Loucy (cell line): Measurements from ENCODE around the gene PTPRT.

Experiments
- EZH2phosphoT487 ChIP-seq: fragments of 200-600 bp; IDR thresholded peaks from 2 replicates; pipeline ENCODE4 v1.6.1; 2018; ENCODE audit warnings: antibody characterized with exemption, mild to moderate bottlenecking, moderate library complexity, borderline replicate concordance
- TF ChIP-seq, protein P1 (sequence below): fragments of 200-600 bp; sonication (generic); conservative IDR thresholded peaks from 2 replicates; pipeline ENCODE4 v1.5.1; 2014; ENCODE audit warnings: mild to moderate bottlenecking, antibody characterized with exemption, low read length

DNA sequence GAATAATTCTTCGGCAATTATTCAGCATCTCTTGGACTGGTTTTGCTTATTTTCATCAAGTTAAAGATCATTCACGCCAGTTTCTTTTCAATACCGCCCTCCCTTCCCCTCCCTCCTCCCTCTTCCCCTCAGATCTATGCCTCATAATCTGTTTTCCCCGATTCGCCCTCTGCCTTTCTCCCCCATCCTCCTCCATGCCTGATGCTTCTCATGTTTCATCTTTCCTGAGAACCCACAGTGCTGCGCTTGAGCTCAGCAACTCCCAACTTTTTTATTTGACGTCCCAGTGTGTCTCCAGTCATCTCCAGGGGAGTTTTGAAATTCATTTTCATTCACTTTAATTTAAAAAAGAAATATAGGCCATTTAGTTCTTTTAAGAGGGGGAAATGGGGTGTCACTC lies 142.7 kb downstream of the PTPRT start:
- TF ChIP-seq, protein P1, sequence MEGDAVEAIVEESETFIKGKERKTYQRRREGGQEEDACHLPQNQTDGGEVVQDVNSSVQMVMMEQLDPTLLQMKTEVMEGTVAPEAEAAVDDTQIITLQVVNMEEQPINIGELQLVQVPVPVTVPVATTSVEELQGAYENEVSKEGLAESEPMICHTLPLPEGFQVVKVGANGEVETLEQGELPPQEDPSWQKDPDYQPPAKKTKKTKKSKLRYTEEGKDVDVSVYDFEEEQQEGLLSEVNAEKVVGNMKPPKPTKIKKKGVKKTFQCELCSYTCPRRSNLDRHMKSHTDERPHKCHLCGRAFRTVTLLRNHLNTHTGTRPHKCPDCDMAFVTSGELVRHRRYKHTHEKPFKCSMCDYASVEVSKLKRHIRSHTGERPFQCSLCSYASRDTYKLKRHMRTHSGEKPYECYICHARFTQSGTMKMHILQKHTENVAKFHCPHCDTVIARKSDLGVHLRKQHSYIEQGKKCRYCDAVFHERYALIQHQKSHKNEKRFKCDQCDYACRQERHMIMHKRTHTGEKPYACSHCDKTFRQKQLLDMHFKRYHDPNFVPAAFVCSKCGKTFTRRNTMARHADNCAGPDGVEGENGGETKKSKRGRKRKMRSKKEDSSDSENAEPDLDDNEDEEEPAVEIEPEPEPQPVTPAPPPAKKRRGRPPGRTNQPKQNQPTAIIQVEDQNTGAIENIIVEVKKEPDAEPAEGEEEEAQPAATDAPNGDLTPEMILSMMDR, result no peak
- TF ChIP-seq EZH2phosphoT487, result no peak
